Body of pancreas (tissue), 4 donors: ENCODE results near the gene N4BP2. TPM values are rescaled to one million over a fixed set of nuclear protein-coding genes. Genes with fewer than 3 reads are reported as not detected.
"Not testable (repeated sequence)": the region's sequence is repeated elsewhere in the genome, so short reads cannot be mapped to it uniquely, and the experiment has no call there.

ENCODE experiments used
- ATAC-seq: fragments of 150-250 bp; one replicate; pipeline ENCODE4 v1.9.1; 2016
- DNase-seq, 4 donors: peaks; one replicate each; pipeline ENCODE4 v3.0.0-alpha.2; 2019
- H3K27ac ChIP-seq, 4 donors: fragments of 200-600 bp; sonication (generic); 1 replicate in 3 of 4; 2 replicates in 1 of 4; pipeline versions ENCODE4 v1.5.1 to v1.6.1; 2016 to 2019; ENCODE audit warnings: mild to moderate bottlenecking in 1 of 4, mixed read lengths in 1 of 4, moderate library complexity in 1 of 4
- H3K27me3 ChIP-seq, 2 donors: fragments of 200-600 bp; sonication (generic); one replicate each; pipeline ENCODE4 v1.6.0; 2016; ENCODE audit warnings: mild to moderate bottlenecking in 1 of 2
- H3K36me3 ChIP-seq, 2 donors: fragments of 200-600 bp; sonication (generic); replicated peaks in 1 of 2; 2 replicates each; pipeline ENCODE4 v1.5.1; 2016; ENCODE audit warnings: low read depth in 2 of 2; ENCODE audit not compliant: insufficient read depth in 1 of 2
- H3K4me1 ChIP-seq: fragments of 200-600 bp; sonication (generic); one replicate; pipeline ENCODE4 v1.6.0; 2016
- H3K4me3 ChIP-seq, 2 donors: fragments of 200-600 bp; sonication (generic); 1 replicate in 1 of 2; 2 replicates in 1 of 2; pipeline ENCODE4 v1.5.1; 2016 to 2019
- H3K9me3 ChIP-seq, 3 donors: fragments of 200-600 bp; sonication (generic); 1 replicate in 2 of 3; 2 replicates in 1 of 3; pipeline ENCODE4 v1.5.1; 2016
- POLR2A ChIP-seq, 3 donors: fragments of 450-650 bp; IDR thresholded peaks; one replicate each; pipeline ENCODE4 v1.6.1; 2016; ENCODE audit warnings: antibody characterized with exemption in 3 of 3, mild to moderate bottlenecking in 2 of 3
- WGBS, 2 donors: methylation state at CpG; one replicate each; pipeline ENCODE4 v1.1.5; 2017; 5-methylcytosine and 5-hydroxymethylcytosine counted together
- intact Hi-C: fragments of 100-400 bp; cut with DNase I; formaldehyde crosslinking; loops from one replicate; pipeline ENCODE4 v1.15.1; 2023
- total RNA-seq, 2 donors: library from RNA; depleted of rRNA; stranded (reverse); fragments of >200 nt; gene quantifications; one replicate each; pipeline ENCODE4 v1.1.0, GENCODE V29; 2016
- TF ChIP-seq, protein P1 (sequence below), 7 experiments: fragments of 450-650 bp in 4 of 7; fragments of 200-600 bp in 3 of 7; sonication (generic) in 3 of 7; IDR thresholded peaks; one replicate each; pipeline ENCODE4 v1.5.1; 2016 to 2019; ENCODE audit warnings: antibody characterized with exemption in 7 of 7

Gene N4BP2
- total RNA-seq, result 10 to 100 TPM; 14.8 to 15.0 TPM

DNA sequence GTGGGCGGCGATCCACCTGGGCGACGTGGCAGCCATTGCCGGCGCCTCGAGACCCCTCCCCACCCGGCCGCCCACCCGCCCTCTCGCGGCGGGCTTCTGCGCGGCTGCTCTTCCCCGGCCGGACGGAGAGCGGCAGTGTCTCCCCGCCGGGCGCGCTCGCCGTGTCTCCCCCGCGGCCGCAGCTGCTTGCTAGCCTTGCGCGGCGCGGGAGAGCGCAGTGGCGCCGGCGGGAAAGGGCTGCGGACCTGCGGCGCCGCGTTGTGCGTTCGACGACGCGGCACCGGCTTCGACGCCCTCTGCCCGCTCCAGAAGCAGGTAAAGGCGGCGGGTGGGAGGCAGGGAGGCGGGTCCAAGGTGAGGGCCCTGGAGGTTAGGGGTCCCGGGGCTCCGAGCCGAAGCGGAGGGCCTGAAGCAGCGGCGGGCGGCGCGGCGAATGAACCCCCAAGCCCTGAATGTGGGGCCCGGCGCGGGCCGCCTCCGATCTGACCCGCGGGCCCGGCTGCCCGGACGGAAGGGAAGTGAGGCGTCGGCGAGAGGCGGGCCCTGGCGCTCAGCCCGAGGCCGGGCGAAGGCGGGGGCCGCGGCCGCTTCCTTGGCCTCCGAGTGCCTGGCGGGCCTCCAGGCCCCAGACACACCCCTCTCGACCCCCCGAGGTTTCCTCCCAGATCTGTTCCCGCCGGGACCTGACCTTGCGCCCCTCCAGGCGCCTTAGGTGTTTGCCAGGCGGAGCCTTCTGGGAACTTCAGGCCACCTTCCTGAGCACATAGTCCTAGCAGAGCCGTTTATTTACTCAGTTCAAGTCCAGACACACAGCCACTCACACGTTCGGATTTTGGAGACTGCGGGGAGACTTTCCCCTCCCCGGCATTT is at the start of gene N4BP2:
N4BP2 (plus strand) TSS at position 135 of the 870 bp plus-strand sequence. CDS start 40,491 bp downstream, outside the sequence.
- peak; percentile 70 for ATAC-seq
- H3K27ac ChIP-seq, result peak within 1 kb of the TSS; percentile 96 to 100 (median 100)
- intact Hi-C loops, result no loop called here
- TF ChIP-seq POLR2A (IDR thresholded peaks at IDR 0.05), result peak; percentile 94 to 95 (median 95)
- TF ChIP-seq, protein P1, sequence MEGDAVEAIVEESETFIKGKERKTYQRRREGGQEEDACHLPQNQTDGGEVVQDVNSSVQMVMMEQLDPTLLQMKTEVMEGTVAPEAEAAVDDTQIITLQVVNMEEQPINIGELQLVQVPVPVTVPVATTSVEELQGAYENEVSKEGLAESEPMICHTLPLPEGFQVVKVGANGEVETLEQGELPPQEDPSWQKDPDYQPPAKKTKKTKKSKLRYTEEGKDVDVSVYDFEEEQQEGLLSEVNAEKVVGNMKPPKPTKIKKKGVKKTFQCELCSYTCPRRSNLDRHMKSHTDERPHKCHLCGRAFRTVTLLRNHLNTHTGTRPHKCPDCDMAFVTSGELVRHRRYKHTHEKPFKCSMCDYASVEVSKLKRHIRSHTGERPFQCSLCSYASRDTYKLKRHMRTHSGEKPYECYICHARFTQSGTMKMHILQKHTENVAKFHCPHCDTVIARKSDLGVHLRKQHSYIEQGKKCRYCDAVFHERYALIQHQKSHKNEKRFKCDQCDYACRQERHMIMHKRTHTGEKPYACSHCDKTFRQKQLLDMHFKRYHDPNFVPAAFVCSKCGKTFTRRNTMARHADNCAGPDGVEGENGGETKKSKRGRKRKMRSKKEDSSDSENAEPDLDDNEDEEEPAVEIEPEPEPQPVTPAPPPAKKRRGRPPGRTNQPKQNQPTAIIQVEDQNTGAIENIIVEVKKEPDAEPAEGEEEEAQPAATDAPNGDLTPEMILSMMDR (IDR thresholded peaks at IDR 0.05), result peak; percentile 37 to 92 (median 75)
- H3K27me3 ChIP-seq, result no peaks in the 10 kb centered on the region
- 0 to 1% methylated on average over 4 to 80 of the region's 99 CpGs for WGBS, 2 donors
- H3K9me3 ChIP-seq, result no peaks in the 10 kb centered on the region
- DNase-seq, result peak; percentile 88 to 91 (median 90)
- H3K4me3 ChIP-seq, result peak within 1 kb of the TSS; percentile 60 to 85
- H3K36me3 ChIP-seq, result no peaks in the 10 kb centered on the region
- H3K4me1 ChIP-seq, result peaks cover 43% of the 10 kb centered on the region

DNA sequence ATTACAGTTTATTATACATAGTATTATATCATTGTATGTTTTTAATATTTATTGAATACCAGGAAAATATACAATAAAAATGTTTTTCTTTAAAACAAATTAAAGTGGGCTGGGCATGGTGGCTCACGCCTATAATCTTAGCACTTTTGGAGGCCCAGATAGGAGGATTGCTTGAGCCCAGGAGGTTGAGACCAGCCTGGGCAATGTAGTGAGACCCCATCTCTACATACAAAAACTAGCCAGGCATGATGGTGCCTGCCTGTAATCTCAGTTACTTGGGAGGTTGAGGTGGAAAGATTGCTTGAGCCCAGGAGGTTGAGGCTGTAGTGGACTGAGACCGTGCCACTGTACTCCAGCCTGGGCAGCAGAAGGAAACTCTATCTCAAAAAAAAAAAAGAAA is 40.6 kb upstream of the N4BP2 start:
- no peak for TF ChIP-seq POLR2A (IDR thresholded peaks at IDR 0.05)
- TF ChIP-seq, protein P1 (IDR thresholded peaks at IDR 0.05), result no peak
- Histone ChIP-seq H3K27me3 (no peaks in the 10 kb centered on the region), H3K9me3 (no peaks in the 10 kb centered on the region), H3K36me3 (no peaks in the 10 kb centered on the region), H3K4me3 (no peak overlapping the region), H3K27ac (no peak overlapping the region), H3K4me1 (no peaks in the 10 kb centered on the region)
- intact Hi-C loops, result no loop called here
- WGBS, 2 donors, result 95 to 97% methylated on average over 2 of the region's 2 CpGs
- DNase-seq (no peak), ATAC-seq (no peak)

DNA sequence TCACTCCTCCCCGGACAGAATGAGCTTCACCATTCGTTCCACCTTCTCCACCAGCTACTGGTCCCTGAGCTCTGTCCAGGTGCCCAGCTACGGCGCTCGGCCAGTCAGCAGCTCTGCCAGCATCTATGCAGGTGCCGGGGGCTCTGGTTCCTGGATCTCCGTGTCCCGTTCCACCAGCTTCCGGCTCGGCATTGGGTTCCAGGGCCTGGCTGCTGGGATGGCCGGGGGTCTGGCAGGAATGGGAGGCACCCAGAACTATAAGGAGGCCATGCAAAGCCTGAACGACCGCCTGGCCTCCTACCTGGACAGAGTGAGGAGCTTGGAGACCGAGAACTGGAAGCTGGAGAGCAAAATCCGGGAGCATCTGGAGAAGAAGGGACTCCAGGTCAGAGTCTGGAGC is 36.4 kb upstream of the N4BP2 start:
- Histone ChIP-seq H3K9me3 (no peaks in the 10 kb centered on the region), H3K4me3 (no peak overlapping the region), H3K27me3 (no peaks in the 10 kb centered on the region), H3K36me3 (no peaks in the 10 kb centered on the region), H3K27ac (no peak overlapping the region), H3K4me1 (no peaks in the 10 kb centered on the region)
- TF ChIP-seq POLR2A (IDR thresholded peaks at IDR 0.05), result no peak
- TF ChIP-seq, protein P1 (IDR thresholded peaks at IDR 0.05), result no peak
- no peak for DNase-seq
- intact Hi-C loops, result no loop called here
- 88 to 94% methylated on average over 12 to 15 of the region's 15 CpGs for WGBS, 2 donors
- ATAC-seq, result no peak

DNA sequence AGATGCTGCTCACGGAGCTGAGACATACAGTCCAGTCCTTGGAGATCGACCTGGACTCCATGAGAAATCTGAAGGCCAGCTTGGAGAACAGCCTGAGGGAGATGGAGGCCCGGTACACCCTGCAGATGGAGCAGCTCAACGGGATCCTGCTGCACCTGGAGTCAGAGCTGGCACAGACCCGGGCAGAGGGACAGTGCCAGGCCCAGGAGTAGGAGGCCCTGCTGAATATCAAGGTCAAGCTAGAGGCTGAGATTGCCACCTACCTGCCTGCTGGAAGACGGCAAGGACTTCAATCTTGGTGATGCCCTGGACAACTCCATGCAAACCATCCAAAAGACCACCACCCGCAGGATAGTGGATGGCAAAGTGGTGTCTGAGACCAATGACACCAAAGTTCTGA is 35.5 kb upstream of the N4BP2 start:
- H3K27me3 ChIP-seq, H3K9me3 ChIP-seq, H3K4me3 ChIP-seq, H3K4me1 ChIP-seq, intact Hi-C loops, H3K36me3 ChIP-seq, ATAC-seq, H3K27ac ChIP-seq: not testable (repeated sequence)
- peak; percentile 63 to 77 (median 74) for DNase-seq
- WGBS, 2 donors, result 55 to 56% methylated on average over 5 to 7 of the region's 7 CpGs
- TF ChIP-seq, protein P1 (IDR thresholded peaks at IDR 0.05), result peak in 4 of 7 experiments; percentile 19 to 33 (median 26)

DNA sequence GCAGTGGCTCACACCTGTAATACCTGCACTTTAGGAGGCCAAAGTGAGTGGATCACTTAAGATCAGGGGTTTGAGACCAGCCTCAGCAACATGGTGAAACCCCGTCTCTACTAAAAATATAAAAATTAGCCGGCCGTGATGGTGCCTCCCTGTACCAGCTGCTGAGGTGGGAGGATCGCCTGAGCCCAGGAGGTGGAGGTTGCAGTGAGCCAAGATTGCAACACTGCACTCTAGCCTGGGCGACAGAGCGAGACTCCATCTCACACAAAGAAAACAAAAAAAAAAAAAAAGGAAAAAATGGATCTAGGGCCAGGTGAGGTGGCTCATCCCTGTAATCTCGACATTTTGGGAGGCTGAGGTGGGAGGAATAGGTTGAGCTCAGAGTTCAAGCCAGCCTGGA is 32.6 kb upstream of the N4BP2 start:
- WGBS, 2 donors, result 72% methylated on average over 7 of the region's 7 CpGs; no CpG with 5 or more reads in 1 of the 2 donors
- H3K27ac ChIP-seq, H3K36me3 ChIP-seq, ATAC-seq, H3K27me3 ChIP-seq, H3K4me3 ChIP-seq, DNase-seq, H3K4me1 ChIP-seq, intact Hi-C loops, H3K9me3 ChIP-seq: not testable (repeated sequence)
